Left ventricle myocardium superior (tissue), 1 donor: ENCODE results near the gene MAPK11. TPM values are rescaled to one million over a fixed set of nuclear protein-coding genes. Genes with fewer than 3 reads are reported as not detected.

Experiments used
- ATAC-seq: fragments of 200-7000 bp; cut with Tn5 transposase; one replicate; pipeline ENCODE4 v1.9.1; 2020; ENCODE audit warnings: mild to moderate bottlenecking, moderate library complexity
- DNase-seq: peaks from one replicate; pipeline ENCODE4 v3.0.0-alpha.2; 2020
- intact Hi-C: fragments of 100-400 bp; cut with micrococcal nuclease; formaldehyde crosslinking; loops from one replicate; pipeline ENCODE4 v1.11.0; 2022
- total RNA-seq: library from RNA; stranded (reverse); fragmentation: NEBNext Ultra II Directional; extraction: Animal tissue kit (Norgen Biotek cat#: 25700); gene quantifications from one replicate; pipeline ENCODE4 v1.2.1, GENCODE V29; 2021
- donor health status: DM: no; HTN: yes; CAD: no; lungs with severe emphysema.

Gene MAPK11
- total RNA-seq, 1 donor from 2014 or later = 9.1 TPM

DNA sequence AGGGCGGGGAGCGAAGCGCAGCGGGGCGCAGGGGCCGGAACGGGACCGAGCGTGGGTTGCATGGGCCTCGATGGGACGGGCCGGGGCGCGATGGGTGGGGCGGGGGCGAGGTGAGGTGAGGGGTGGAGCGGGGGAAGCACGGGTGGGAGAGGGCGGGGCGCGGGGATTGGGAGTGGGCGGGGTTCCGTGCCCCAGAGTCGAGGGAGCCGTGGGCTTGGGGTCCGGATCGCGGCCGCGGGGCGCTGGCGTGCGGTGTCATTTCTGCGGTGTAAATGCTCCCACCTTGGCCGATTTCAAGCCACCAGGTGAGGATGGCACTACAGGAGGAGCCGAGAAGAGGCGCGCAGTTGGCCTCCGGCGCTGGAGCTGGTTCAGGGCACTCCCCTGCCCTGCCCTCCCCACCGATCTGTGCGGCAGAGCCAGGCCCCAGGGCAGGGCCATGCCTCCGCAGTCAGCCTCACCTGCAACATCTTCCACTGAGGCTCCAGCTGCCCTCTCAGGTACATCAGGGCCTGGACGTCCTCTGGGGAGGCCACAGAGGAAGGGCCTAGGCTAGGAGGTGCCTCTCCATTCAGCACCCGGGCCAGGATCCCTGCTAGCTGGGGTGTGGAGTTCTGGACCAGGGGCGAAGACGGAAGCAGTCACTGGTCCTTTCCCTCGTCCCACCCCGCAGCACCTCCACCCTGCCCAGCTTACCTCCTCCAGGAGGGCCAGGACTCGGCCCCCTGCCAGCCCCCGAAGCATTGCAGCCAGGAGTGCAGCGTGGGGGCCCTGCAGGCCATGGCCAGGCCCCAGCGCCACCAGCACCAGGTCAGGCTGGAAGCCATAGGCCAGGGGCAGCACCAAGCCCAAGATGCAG lies 24.7 kb downstream of the MAPK11 start:
- intact Hi-C loops = loop anchor here (10.0 kb wide), 1 partner anchor 99 kb away; the partner anchor contains the start of gene PPP6R2
- no peak for DNase-seq
- ATAC-seq = peak; percentile 49

DNA sequence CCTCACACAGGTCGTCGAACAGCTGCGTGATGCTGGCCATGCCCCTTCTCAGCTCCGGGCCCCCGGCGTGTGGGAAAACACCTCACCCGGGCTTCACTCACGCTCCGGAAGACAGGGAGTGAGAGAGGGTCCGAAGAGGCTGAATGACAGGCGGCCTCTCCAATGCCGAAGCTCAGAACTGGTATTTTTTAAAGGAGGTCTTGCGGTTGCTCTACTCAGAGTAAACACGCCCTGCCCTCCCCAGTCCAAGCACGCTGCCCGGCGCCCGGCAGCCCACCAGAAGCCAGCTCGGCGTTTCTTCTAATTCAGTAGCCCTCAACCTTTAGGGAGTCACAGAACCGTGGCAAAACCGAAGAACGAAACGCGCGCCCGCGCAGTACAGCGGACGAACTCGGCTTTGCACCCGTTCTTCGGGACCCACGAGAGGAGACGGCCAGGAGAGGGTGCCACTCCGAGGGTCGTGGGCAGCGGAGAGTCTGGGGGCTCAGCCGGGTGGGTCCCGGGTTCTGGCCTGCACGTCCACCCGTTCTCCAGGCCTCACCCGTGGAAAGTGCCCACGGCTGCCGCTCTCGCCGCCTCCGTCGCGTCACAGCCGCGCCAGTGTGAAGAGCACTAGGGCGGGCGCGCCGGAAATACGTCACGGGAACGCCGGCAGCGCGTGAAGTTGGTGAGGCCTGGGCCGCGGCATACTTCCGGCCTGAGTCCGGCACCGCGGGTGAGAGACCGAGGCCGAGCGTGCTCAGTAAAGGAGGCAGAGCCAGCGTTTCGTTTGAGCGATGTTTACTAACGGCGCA lies 25.6 kb downstream of the MAPK11 start, which contains the start of gene TUBGCP6:
Gene TUBGCP6 (minus strand): TSS at position 604 of the 794 bp plus-strand sequence. CDS start 564 bp downstream, at position 40.
- DNase-seq (peak; percentile 99), ATAC-seq (peak; percentile 94)
- intact Hi-C loops = loop anchor here (10.0 kb wide), 1 partner anchor 100 kb away; the partner anchor contains the start of gene PPP6R2

DNA sequence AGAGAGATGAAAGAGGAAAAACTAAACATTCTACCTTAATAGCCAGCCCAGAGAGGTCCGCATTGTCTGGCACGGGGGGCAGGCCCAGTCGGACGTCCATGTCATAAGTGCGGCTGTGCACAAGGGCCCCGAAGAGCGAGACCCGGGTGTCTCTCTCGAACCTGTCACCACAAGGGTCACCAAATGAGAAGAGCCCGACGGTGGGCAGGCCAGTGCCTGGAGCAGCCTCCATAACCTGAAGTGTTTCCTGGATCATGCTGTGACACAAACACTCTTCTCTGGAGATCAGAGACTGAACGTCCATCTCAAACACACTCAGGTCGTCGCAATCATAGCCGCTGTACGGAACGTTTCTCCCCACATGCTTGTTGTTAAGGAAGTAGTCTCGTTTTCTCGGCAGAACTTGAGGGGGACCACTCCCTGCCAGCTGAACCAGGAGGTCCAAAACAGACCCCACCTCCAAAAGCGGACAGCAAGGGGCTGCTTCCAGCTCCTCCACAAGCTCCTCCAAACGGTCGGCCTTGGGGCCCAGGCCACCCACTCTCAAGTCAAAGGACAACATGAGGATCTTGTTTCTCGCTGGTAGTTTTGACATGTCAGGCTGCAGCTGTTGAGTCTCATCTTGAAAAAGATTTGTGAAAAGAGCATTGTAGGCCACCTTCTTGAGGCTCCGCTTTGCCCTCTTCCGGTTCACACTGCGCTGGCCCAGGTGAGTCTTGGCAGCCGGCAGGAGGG lies 26.3 kb downstream of the MAPK11 start:
- intact Hi-C loops = loop anchor here (10.0 kb wide), 1 partner anchor 101 kb away; the partner anchor contains the start of gene PPP6R2
- no peak for DNase-seq
- no peak for ATAC-seq

DNA sequence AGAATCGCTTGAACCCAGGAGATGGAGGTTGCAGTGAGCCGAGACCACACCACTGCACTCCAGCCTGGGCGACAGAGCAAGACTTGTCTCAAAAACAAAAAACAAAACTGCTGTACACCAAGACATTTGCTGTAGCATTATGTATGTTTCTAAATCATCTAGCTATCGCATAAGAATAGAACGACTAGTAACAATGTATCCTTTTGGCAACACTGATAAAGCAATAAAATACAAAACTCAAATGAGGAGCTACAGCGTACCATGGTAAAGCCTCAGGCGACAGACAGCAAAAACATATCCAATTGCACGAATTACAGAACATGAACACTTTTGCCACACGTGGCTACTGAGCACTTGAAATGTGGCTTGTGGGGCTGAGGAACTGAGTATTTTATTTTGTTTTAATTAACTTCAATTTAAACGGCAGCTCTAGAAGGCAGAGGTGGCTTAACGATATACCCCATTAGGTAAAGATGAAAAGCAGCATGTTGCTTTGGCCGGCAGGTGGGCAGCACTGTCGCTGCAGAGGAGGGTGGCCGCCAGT lies 27.7 kb downstream of the MAPK11 start:
- DNase-seq (no peak), ATAC-seq (no peak)
- intact Hi-C loops = loop anchor here (10.0 kb wide), 1 partner anchor 102 kb away; the partner anchor contains the start of gene PPP6R2

DNA sequence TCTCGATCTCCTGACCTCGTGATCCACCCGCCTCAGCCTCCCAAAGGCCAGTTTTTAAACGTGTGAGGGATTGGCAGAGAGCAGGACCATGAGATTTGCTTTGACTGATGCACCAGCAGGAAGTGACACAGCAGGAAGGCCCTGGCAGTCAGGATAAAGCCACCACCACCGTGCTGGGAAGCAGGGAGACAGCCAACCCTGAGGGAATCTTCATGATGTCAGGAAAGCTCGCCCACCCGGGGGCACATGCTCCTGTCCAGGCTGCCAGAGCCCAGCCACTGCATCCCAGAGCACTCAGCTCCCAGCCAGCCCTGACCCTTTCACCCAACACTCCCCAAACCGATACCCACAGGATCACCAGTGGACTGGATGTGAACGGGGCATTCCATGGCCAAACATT lies 31.4 kb downstream of the MAPK11 start:
- ATAC-seq (no peak), DNase-seq (no peak)
- intact Hi-C loops = no loop called here

- no peak for ATAC-seq
- no peak for DNase-seq
- intact Hi-C loops = no loop called here
Observed at GRCh38 chr22:50236731-50237409, 33.3 kb downstream of the MAPK11 start.

- intact Hi-C loops = no loop called here
- ATAC-seq (no peak), DNase-seq (peak; percentile 17)
Observed at GRCh38 chr22:50233223-50233622, 37.0 kb downstream of the MAPK11 start.

DNA sequence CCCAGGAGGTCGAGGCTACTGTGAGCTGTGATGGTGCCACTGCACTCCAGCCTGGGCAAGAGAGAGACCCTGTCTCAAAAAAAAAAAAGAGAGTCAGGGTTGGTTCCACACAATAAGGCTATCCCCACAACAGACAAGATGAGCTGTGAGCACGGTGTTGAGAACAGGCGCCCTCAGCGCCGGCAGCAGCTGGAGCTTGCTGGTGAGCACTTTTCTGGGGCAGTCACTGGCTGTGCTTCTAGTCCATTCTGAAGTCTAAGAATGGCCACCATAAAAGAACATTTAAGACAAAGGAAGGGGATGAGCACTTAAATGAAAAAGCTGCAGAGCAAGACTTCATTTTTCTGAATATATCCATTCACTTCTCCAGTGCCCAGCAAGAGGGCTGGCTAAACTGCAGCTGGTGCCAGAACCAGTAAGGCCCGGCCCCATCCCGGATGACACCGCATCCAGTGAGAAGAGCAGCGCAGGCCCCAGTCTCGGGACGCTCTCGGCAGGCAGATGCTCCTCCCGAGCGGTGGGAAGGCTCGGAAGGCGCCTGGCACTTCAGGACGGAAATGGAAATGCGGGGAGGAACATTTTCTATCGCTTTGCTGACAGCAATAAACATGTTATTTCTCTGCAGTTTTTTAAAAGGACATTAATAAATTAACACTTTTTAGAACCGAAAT lies 37.6 kb downstream of the MAPK11 start:
- ATAC-seq = no peak
- DNase-seq = no peak
- intact Hi-C loops = no loop called here

GRCh38 chr22:50229370-50229769 lies 40.8 kb downstream of the MAPK11 start:
- ATAC-seq (no peak), DNase-seq (no peak)
- intact Hi-C loops = no loop called here

DNA sequence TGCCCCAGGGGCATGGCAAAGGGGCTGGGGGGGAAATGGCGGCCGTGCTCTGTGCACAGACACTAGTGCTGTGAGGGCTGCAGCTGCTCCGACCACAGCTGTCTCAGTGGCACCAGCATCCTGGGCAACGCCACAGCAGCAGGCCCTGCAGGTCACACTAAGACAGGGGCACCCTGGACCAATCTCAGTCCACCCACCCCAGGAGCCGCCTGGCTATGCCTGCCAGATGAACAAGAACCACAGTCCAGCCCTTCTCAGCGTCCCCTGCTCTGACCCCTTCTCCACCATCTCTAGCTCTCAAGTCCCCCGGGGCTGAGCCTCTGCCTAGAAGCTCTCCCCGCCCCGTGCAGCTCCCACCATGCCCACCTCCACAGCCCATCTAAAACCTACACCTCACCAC lies 41.8 kb downstream of the MAPK11 start:
- DNase-seq (no peak), ATAC-seq (no peak)
- intact Hi-C loops = no loop called here

DNA sequence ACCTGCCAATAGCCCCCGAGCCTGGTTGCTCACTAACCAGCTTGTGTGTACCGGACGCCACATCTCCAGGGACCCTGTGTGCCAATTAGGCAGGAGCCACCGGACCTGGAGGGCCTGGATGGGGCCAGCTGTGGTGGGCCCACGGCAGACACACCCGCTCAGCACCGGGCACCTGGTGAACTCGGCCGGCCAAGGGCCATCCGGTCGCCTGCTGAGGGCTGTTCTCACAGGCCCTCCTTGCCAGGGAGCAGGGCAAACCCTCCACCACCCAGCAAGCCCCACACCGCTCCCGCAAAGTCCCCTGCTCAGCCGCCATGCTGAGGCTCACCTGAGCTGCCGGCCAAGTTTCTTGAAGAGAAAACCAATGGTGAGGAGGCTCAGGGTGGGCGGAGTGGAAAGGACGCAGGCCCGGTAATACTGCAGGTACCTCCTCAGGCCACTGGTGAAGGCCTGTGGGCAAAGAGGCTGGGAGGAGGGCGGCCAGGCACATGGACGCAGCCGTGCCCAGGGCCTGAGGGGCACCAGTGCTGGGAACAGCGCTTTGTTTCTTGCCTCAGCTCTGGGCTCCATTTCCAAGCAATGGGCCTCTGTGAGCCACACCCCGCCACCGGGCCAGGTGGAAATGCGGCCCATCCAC lies 42.5 kb downstream of the MAPK11 start:
- no peak for ATAC-seq
- intact Hi-C loops = no loop called here
- no peak for DNase-seq

DNA sequence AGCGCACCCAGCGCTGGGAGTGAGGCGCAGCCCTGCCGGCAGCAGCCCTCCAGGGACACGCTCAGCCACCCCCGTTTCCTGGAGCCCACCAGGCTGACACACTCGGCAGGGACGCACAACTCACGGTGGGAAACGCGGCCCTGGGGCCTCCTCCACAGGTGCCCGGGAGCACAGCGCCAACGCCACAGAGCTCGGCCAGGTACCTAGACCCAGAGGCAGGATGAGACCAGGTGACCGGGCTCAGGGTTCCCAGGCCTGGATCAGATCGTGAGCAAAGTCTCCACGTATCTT lies 43.4 kb downstream of the MAPK11 start:
- DNase-seq (no peak), ATAC-seq (no peak)
- intact Hi-C loops = no loop called here

GRCh38 chr22:50226063-50226874 lies 43.9 kb downstream of the MAPK11 start:
- DNase-seq = no peak
- ATAC-seq = no peak
- intact Hi-C loops = no loop called here

DNA sequence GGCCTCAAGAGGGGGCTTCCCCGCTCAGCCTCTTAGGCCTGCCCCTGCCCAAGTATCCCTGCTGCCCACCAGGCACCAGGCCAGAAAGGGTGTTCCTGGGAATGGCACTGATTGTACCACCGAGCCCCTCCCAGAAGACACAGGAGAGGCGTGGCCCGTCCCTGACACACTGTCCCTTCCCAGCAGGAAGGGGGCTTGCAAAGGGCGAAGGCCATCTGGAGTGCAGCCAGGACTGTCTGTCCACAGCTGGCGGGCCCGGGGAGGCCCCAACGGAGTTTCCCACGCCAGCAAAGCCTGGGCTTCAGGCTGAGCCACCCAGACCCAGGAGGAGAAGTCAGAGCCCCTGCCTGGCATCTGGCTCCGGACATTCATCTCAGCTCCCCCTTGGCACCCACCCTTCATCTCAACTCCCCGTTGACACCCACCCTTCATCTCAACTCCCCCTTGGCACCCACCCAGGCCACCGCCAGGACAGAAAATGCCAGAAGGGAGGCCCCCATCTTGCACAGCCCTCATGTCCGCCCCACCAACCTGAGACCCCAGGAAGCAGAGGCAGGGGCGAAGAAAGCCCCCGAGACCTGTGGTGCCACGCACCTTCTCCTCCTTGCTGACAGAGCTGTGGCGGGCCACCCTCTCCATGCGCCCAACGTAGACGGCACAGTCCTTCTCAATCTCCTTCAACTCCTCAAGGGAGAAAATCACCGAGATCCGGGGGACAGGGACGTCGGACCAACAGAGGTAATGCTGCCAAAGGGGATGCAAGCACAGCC lies 44.8 kb downstream of the MAPK11 start:
- intact Hi-C loops = no loop called here
- DNase-seq (no peak), ATAC-seq (no peak)

DNA sequence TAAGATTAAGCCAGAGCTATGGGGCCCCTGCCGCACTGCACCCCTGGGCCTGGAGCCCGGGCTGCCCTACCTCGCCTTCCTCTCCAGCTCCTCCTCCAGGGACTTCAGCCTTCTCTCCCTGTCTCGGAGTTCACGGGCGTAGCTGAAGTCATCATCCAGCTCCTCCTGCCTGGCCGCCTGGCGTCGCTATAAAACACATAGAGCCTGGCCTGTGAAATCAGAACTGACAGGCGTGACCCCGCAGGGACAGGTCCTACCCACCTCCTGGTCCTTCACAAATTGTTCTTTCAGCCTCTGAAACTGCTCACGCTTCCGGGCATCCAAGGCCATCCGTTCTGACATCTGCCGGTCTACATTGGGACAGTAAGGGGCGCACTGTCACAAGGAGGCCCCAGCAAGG lies 46.1 kb downstream of the MAPK11 start:
- intact Hi-C loops = no loop called here
- ATAC-seq (no peak), DNase-seq (no peak)

DNA sequence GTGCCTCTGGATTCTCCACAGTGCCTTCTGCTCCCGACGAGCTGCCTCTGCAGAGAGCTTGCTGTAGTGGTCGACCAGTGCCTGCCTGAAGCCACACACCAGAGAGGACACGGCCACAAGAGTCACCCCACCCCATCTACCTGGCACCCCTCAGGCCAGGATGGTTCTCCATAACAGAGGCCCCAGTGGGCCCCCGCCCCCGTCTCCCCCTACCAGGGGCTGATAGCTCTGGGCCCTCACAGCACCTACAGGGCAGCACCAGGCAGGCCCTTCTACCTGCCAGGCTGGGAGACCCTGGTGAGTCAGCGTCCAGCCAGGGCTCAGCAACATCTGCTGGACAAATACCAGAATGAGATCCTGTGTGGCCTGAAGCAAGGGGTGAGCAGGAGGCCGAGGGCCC lies 47.7 kb downstream of the MAPK11 start:
- no peak for ATAC-seq
- DNase-seq = no peak
- intact Hi-C loops = no loop called here
